Cardiac fibroblast (primary cell): ENCODE measurements around the gene ANO1.

ENCODE experiments used
- DNase-seq, 2 donors: peaks; one replicate each; pipeline versions ENCODE4 v3.0.0 to v3.0.0-alpha.2; 2010; ENCODE audit warnings: low read depth in 2 of 2
- H3K4me3 ChIP-seq, 2 donors: replicated peaks in 1 of 2; 1 replicate in 1 of 2; 2 replicates in 1 of 2; pipeline ENCODE4 v1.5.1; 2011; ENCODE audit warnings: low read depth in 2 of 2, low read length in 2 of 2, mild to moderate bottlenecking in 2 of 2, moderate library complexity in 1 of 2
- CTCF ChIP-seq: IDR thresholded peaks from one replicate; pipeline ENCODE4 v1.5.1; 2011; ENCODE audit warnings: low read depth, mild to moderate bottlenecking, low read length, inconsistent platforms

The ANO1 gene

GRCh38 chr11:70078095-70078780 lies at the start of gene ANO1:
Gene ANO1, plus strand, starts transcription at chr11:70078317. Its CDS starts 290 bp downstream, at chr11:70078607.
- TF ChIP-seq CTCF = no peak
- DNase-seq = no peak
- no peak within 1 kb of the TSS for H3K4me3 ChIP-seq

- H3K4me3 ChIP-seq = no peak overlapping the region
- no peak for DNase-seq
- TF ChIP-seq CTCF = no peak
Observed at GRCh38 chr11:70029115-70029860, 48.8 kb upstream of the ANO1 start.

- H3K4me3 ChIP-seq = no peak overlapping the region
- no peak for DNase-seq
- no peak for TF ChIP-seq CTCF
Observed at GRCh38 chr11:70029861-70030380, 48.2 kb upstream of the ANO1 start.

- H3K4me3 ChIP-seq = no peak overlapping the region
- DNase-seq = no peak
- TF ChIP-seq CTCF = no peak
Observed at GRCh38 chr11:70030412-70030811, 47.7 kb upstream of the ANO1 start.

- no peak overlapping the region for H3K4me3 ChIP-seq
- DNase-seq = no peak
- no peak for TF ChIP-seq CTCF
Observed at GRCh38 chr11:70031631-70032469, 46.3 kb upstream of the ANO1 start.

- no peak for TF ChIP-seq CTCF
- H3K4me3 ChIP-seq = no peak overlapping the region
- no peak for DNase-seq
Observed at GRCh38 chr11:70032470-70032795, 45.7 kb upstream of the ANO1 start.
